Ovary (tissue), 3 donors: Measurements from ENCODE around the gene NFE2L2.

Source experiments
- EP300 ChIP-seq: sonication (generic); formaldehyde crosslinking; IDR thresholded peaks from one replicate; pipeline ENCODE4 v1.6.1; 2017; ENCODE audit warnings: antibody characterized with exemption
- POLR2A ChIP-seq: fragments of 450-650 bp; IDR thresholded peaks from one replicate; pipeline ENCODE4 v1.6.1; 2017; ENCODE audit warnings: antibody characterized with exemption, mild to moderate bottlenecking, moderate library complexity
- TF ChIP-seq, protein P1 (sequence below), 3 donors: fragments of 450-650 bp in 2 of 3; fragments of 200-600 bp in 1 of 3; IDR thresholded peaks; one replicate each; pipeline versions ENCODE4 v1.5.1 to v1.8.0; 2016 to 2022; ENCODE audit warnings: antibody characterized with exemption in 3 of 3, mild to moderate bottlenecking in 1 of 3
- donor health status: DM: no; HTN: no; CAD: no.

DNA sequence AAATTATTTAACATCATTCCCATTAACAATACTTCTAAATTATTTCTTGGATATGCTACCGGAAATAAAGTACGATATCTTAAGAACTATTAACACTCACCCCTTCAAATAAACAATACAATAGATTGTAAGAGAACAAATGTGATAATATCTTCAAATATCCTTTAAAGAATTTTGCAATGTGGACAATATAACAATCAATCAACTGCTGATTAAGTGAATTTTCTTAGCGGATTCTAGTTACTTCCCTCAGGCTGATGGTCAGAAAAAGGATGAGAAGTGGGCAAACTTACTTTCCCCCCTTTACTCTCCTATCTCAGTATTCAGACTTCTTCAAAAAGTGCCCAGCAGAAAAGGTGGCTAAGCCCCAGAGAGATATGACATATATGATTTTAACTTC, 10.8 kb downstream of the NFE2L2 start:
- TF ChIP-seq, protein P1, sequence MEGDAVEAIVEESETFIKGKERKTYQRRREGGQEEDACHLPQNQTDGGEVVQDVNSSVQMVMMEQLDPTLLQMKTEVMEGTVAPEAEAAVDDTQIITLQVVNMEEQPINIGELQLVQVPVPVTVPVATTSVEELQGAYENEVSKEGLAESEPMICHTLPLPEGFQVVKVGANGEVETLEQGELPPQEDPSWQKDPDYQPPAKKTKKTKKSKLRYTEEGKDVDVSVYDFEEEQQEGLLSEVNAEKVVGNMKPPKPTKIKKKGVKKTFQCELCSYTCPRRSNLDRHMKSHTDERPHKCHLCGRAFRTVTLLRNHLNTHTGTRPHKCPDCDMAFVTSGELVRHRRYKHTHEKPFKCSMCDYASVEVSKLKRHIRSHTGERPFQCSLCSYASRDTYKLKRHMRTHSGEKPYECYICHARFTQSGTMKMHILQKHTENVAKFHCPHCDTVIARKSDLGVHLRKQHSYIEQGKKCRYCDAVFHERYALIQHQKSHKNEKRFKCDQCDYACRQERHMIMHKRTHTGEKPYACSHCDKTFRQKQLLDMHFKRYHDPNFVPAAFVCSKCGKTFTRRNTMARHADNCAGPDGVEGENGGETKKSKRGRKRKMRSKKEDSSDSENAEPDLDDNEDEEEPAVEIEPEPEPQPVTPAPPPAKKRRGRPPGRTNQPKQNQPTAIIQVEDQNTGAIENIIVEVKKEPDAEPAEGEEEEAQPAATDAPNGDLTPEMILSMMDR (IDR thresholded peaks at IDR 0.05) = no peak
- TF ChIP-seq POLR2A (no peak), EP300 (no peak)
